SK-N-MC (cell line): ENCODE measurements around the gene RGS7.

ENCODE experiments used
- EZH2 ChIP-seq: fragments of 200-600 bp; sonication (generic); IDR thresholded peaks from one replicate; pipeline ENCODE4 v1.6.1; 2017; ENCODE audit warnings: antibody characterized with exemption
- FOXP2 ChIP-seq: optimal IDR thresholded peaks from 2 replicates; pipeline ENCODE3; 2011; ENCODE audit warnings: mild to moderate bottlenecking, moderate library complexity; ENCODE audit not compliant: insufficient read depth; ENCODE audit errors: extremely low read length, control extremely low read depth
- POLR2AphosphoS5 ChIP-seq: IDR thresholded peaks from 2 replicates; pipeline ENCODE4 v1.6.1; 2012; ENCODE audit warnings: mild to moderate bottlenecking, low read depth, low read length, borderline replicate concordance

GRCh38 chr1:240976685-240977084, 380.3 kb downstream of the RGS7 start:
- TF ChIP-seq FOXP2 (no peak), POLR2AphosphoS5 (no peak), EZH2 (no peak)
